ENCODE results near the gene CSNK1E.

Gene CSNK1E

DNA sequence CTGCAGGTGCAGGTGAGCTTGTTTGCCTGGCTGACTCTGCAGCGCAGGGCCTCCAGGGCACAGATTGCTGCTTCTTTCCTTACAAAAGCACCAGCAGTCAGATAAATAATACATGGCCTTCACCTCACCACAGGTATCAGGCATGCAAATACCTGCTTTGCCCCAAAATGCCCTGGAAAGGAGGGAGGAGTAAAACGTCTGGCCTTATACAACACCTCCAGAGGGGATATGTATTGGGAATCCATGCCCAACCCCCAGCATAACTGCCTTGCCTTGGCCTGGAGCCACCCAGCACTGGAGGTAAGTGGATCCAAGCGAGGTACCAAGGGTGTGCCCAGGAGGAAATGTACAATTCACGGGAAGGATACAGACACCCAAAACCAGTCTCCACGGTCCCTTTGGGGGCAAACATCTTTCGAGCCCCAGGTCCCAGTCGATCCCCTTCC is 45.3 kb downstream of the CSNK1E start:
- DNase-seq, result peak; percentile 87

DNA sequence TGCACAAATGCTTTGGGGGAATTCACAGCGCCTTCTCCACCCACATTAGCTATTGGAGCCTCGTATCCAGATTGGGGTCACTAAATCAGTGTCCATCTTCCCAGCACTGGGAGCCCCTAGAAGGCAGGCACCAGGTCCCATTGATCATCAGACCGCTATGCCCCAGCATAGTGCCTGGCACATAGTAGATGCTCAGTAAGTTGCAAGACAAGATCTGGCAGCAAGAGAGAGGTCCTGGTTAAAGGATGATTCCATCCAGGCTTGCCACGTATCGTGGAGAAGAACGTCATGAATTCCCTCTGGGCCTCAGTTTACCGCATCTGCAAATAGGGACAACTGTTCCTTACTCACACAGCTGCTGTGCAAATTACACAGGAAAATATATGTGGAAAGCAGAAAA is 46.1 kb downstream of the CSNK1E start:
- no peak for DNase-seq

DNA sequence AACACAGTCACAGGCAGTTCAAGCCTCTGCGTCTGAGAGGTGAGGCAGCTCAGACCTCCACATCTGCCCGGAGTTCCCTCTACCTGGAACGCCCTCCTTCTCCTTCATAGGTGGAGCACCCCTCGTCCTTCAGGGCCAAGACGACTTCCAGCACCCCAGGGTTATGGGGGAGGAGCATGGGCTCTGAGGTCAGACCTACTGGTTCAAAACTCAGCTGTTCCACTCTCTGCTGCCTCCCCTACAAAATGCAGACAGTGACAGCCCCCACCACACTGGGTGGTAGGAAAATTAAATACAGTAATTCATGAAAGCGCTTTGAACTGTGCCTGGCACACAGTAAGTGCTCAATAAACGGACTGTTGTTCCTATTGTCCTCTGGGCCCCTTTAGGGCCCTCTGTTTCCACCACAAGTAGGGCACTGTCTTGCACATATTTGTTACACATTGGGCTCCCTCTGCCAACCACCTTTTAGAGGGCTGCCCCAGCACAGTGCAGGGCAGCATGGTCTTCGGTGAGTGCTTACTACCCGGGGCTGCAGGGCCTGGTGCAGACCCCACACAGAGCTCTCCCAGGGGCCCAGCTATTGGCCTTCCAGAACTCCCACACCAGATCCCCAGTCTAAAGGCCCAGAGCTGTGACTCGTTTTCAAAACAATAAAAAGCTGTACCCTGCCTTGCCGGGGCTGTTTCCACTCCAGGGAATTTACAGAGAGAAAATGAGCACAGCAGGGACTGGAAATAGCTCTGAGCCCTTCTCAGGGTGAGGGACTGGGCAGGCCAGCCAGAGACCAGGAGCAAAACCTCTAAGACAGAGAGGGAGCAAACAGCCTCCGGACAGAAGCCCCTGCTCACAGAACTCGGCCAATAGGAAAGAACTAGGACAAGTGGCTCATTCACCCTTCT is 46.9 kb downstream of the CSNK1E start:
- no peak for DNase-seq

DNA sequence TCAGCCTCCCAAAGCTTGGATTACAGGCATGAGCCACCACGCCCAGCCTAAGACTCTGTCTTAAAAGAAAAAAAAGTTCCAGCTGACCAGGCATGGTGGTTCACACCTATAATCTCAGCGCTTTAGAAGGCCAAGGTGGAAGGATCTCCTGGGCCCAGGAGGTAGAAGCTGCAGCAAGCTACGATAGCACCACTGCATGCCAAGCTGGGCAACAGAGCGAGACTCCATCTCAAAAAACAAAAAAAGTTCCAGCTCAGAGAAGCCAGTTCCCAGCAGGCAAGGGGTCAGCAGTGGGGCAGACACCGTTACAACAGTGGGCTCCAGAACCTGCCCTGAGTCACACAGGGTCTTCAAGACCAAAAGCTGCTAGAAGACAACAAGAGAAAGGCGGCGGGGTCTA is 47.8 kb downstream of the CSNK1E start:
- no peak for DNase-seq

DNA sequence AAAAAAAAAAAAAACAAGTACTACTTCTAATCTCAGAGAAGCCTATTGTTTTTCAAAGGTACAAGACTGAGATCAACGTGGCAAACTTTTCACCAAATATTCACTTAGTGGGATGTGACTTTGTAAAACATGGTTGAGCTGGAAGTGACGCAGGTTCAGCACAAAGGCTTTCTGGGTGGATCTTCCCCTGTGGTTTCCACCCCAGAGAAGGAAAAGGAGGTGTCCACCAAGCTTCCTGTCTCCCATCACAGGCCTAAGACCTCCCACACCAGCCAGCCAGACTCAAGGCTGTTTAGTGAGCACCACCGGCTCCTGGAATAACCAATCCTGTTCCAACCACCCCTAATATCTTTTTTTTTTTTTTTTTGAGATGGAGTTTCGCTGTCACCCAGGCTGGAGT is 50.1 kb downstream of the CSNK1E start:
- DNase-seq, result no peak

DNA sequence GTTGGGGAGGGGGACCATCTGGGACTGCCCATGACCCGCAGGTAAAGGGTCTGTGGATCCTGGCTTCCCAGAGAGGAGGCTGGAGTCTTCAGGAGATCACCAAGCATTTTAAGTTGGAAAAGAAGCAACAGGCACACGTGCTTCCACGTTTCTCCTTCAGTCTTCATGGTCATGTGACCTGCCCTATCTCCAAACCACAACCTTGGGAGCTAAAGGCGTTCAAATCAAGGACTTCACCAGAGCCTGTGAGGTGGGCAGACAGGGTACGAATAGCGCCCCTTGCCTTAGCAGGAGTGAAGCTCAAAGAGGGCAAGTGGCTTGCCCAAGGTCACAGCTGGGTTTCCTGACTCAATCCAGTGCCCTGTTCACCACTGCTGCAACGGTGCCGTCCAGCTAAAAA is 51.1 kb downstream of the CSNK1E start:
- no peak for DNase-seq

DNA sequence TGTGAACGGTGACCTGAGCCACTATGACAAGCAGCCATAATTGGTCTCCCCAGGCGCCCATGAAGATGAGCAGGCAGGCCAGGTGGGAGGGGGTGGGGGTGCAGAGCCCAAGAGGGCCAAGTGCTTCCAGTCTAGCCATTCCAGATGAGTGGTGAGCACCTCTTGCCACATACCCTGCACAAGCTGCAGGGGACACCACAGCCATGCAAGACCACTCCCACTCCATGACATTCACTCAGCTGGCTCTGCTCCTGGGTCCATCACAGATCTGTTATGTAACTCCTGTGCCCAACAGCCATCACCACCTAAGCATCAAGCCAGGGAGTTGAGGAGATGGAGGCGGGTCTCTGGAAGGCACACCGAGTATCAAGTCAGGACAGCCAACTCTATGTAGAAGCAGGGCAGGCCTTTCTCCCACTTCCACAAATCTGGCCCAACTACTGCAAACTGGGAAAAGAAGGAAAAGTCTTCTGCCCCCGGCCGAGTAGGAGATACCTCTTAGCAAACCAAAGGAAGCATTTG is 52.9 kb downstream of the CSNK1E start:
- no peak for DNase-seq

DNA sequence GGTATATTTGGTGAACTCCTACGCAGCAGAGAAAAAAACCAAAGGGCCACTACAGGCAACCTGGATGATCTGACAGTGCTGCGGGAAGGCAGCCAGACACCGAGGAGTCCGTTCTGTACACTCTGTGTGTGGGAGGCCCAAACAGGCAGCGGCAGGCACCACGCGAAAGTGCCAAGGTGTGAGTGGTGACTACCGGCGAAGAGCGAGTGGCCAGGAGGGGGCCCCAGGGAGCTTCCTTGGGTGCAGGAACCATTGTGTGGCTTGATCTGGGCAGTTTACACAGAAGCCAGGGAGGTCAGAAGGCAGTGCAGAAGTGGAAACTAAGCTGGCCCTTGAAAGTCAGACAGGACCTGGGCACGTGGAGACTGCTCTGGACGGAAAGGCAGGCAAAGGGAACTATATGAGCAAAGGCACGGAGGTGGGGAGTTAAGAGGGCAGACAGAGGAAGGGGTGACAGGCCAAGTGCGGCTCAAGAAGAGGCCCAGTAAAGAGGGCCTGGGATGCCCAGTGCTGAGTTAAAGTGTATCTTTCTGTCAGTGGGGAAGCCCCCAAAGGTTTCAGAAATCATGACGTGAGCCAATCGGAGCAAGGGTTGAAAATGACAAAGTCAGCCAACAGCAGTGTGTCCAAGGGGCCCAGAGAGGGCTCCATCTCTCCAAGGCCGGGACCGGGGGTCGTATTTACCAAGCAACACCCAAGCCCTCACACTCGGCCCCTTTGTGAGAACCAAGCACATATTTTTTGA is 55.0 kb downstream of the CSNK1E start:
- DNase-seq, result no peak

DNA sequence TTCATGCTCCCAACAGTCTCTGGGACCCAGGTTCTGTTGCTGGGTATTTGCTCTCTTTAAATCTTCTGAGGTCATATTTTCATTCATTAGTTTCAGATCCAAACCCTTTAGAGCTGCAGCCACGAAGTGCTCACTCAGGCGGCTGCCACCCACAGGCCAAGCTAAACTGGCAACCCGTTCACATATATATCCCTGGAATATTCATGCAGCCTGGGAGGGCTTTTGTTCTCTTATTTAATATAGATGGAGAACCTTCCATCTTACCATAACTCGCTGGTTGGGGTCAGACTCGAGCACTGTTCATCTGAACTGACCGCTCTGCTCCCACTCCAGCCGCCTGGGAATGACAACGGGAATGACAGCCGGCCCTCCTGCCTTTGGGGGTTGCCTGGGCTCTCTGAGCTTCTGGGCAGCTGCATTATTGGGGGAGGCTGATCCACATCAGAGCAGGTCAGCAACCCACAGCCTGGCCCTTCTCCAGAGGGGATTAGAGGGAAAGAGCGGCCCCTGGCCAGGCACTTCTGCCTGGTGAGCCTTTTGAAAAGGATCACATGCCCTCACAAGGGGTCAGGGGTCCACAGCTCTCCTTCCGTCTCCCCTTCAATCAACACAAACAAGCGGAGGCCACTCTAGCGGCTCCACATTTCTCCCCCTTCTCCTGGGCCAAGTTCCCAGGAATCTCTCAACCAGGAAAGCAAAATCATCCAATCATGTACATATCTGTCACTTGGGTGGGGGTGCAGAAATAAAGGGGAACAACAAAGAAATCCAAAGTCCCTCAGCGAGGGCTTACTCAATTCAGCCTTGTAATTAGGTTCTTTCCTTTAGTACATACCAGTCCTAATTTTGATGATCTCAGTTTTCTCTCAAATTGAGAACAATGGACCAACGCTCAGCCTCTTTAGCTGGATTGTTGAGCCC is 56.2 kb downstream of the CSNK1E start:
- no peak for DNase-seq

DNA sequence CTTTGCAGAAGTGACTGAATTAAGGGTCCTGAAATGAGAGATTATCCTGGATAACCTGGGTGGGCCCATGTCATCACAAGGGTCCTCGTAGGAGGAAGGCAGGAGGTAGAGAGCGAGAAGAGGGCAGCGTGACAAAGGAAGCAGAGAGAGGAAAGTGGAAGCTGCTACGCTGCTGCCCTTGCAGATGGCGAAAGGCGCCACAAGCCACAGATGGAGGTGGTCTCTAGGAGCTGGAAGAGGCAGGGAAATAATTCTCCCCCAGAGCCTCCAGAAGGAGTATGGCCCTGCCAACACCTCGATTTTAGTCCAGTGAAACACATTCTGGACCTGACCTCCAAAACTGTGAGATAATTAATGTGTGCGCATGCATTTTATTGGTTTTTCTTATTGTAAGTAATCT is 57.9 kb downstream of the CSNK1E start:
- DNase-seq, result no peak

DNA sequence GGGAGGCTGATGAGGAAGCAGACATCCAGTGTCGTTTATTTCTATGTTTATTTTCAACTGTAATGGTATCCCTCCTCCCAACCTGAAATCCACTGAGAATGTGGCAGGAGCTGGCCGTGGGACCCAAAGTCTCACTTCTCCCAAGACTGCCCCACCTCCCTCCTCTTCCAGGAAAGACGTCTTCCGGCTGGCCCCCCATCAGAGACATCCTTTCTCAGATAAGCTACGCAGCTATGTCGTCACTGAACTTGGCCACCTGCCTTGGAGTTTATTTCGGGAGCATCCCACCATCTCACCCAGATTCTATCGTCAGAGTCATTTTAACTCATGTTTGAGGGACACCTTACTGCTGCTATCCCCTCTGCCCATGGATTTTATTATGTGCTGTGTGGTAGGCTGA is 58.3 kb downstream of the CSNK1E start:
- DNase-seq, result no peak

DNA sequence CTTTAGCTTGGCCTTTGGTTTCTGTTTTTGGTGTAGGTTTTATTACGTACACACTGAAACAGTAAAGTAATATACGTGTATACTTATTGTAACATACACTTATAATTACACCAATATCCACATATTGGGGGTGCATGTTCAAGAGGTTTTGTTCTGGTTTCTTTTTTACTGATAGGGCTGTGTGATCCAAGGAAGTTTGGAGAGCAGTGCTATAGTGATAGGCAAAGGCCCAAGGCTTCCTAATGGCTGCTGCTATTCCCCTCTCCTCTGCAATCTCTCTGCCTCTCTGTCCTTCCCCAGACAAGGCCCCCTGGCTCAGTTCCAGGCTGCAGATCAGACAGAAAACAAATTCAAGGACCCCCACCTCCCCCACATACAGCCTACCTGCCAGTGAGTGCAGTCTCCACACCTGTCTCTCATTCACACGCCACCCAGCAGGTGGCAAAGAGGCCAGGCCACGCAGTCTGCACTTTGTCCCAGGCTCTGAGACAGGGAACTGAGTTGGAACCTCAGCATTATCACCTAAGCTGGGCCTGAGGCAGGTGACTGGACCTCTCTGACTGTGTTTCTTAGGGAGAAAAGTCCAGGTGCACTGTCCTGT is 59.5 kb downstream of the CSNK1E start:
- peak; percentile 86 for DNase-seq

DNA sequence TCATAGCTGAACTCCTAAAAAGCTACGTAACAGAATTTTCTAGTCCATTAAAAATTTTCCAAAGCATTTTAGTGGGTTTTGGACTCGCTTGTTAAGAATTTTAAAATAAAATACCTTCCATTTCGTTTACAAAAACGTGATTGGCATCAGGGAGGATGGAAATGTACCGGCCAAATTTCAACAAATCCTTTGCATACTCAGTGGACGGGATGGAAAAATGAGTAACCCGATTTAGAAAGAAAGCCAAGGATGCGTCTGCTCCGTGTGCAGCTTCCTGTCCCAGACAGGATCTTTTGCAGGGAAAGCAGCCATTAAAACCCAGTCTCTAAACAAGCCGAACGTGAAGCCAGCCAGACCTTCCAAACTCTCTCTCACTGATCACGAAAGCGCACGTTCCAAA is 60.1 kb downstream of the CSNK1E start:
- DNase-seq, result no peak

DNA sequence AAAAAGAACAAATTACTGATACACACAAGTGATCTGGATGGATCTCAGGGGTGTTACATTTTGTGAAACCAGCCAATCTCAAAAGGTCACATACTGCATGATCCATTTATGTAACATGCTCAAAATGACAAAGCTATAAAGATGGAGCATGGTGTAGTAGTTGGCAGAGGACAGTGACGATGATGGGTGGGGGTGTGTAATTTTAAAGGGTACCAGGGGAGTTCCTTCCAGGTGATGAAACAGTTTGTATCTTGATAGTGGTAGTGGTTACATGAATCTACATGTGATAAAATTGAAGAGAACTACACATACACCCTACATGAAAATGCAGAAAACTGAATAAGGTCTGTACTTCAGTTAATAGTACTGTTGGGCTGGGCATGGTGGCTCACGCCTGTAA is 61.5 kb downstream of the CSNK1E start:
- no peak for DNase-seq

DNA sequence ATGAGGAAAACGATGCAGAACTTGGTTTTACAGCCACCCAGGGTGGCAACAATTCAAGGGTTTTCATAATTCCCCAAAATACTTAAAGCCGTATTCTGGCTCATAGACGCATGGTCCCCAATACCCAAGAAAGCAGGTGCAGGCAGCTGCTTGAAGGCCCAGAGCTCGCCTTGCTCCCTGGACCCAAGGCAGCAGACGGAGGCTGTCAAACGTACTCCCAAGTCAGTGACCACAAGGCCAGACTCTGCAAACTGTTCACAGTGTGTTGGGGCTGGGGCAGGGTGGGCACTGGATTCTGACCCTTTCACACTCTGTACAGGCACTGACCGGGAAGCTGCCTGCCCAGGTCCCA is 65.9 kb downstream of the CSNK1E start:
- no peak for DNase-seq

DNA sequence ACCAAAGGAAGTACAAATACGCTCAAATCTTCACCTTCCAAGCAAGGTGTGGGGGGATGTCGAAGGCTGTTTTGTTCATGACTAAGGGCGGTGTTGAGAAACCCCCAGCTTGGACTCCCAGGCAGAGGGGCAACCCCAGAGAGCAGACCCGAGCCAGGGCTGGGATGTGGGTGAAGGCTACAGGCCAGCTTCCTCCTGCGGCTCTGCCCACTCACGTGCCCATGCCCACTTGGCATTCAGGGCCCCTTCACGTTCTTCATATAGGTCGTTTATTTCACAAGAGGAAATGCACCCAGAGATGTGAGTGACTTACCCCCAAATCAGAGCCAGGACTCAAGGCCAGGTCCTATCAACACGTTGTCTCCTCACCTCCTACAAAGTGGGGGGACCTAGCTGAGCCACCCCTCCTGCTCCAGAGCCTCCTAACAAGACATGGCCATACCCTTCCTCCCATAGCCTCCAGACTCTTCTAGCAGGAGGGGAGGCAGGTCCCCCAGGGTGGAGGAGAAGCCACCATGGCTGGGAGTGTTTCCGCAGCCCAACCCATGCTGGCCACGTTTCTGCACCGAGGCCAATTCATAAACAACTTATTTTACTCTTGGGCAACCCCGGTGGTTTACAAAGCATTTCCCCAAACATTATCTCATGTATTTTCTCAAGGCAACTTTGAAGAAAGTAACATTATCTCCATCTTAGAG is 66.4 kb downstream of the CSNK1E start:
- DNase-seq, result no peak

DNA sequence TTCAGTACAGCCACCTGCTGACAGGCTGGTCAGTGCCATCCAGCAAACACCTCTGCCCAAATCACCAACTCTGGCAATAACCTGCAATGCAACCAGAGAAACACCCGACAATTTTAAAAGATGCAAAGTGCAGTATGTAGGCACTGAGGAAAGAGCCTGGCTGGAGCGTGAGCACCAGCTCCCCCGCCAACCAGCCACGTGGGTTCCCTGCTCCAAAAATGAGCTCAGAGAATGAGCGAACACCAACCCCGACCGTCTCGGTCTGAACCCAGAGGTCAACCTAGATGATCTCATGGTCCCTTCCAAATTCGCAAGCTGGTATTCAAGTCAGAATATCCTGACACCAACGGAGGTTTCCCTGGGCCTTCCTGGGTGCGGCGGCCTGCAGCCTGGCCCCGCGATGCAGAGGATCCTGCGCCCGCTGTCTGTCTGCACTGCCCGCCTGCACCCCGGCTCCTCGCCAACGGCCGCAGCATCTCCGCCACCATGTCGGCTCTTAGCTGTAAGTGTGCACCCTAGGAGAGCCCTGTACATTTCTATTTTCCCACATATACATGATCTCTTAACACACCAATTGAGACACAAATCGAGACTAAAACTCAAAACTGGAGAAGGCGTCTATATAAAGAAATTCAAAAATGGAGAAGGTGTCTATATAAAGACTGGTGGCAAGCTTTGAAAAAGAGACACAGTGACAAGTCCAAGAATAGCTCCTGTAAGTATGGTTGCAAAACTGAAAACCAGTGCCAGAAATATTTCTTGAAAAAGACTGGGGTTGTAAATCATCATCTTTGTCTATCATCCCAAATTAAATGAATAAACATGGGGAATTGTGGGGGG is 67.2 kb downstream of the CSNK1E start:
- DNase-seq, result no peak

DNA sequence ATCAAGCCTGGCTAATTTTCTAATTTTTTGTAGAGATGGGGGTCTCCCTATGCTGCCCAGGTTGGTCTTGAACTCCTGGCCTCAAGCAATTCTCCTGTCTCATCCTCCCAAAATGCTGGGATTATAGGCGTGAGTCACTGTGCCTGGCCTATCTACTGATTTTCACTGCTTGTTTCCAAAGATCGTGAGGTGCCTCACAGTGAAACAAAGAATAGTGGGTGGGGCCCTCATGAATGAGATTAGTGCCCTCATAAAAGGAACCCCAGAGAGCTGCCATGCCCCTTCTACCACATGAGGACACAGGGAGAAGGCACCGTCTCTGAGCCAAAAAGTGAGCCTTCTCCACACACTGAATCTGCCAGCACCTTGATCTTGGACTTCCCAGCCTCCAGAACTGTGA is 67.9 kb downstream of the CSNK1E start:
- no peak for DNase-seq

DNA sequence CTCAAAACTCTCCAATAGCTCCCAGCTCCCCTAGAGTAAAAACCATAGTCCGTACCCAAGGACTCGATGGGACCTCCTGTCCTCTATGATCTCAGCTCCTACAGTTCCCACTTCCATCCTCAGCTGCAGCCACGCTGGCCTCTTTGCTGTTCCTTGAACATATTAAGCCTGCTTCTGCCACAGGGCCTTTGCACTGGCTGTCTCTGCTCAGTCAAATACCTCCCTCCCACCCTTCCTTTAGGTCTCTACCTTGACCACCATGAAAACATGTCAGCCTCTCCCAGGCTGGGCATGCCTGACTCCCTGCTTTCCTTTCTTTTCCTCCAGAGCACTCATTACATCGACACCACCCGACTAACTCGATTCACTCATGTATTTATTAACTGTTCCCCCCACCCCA is 69.0 kb downstream of the CSNK1E start:
- no peak for DNase-seq

DNA sequence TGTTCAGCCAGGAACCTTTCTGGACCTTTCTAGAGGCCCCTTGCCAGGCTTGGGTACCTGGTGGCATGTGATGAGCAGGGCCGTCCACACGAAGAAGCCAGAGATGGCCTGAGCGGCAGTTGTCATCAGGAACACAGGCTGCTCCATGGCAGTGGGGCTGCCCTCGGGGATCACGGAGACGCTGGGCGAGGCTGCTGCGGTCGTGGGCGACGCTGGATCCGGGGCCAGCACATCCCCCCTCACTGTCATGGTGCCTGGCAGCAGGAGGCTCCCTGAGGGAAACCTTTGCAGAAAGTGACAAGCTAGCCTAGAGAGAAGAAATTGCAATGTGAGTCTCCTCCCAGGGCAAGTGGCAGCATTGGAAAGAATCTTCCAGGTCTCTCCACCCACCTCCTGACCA is 69.5 kb downstream of the CSNK1E start:
- DNase-seq, result no peak

DNA sequence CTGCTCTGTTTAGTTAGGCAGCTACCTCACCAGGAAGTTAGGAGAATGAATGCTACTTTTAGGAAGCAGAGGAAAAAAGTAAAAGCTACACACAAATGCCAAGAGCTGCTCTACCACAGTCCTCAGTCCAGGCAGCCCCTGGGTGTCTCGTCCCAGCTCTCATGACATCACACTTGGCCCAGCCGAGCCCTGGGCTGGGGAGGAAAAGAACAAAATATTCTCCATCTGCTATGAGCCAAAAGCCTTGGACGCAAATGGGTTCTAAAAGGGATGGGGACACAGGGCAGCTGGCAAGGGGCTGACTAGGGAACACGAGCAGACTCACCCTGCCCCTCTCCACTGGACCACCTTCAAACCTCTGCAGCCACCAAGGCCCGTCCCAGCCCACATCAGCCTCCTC is 70.5 kb downstream of the CSNK1E start:
- DNase-seq, result no peak
